Lung (tissue), 12 donors: Measurements from ENCODE around the gene PTP4A2. TPM values are rescaled to one million over a fixed set of nuclear protein-coding genes. Genes with fewer than 3 reads are reported as not detected.

Source experiments
- ATAC-seq: fragments of 200-7000 bp; cut with Tn5 transposase; one replicate; pipeline ENCODE4 v1.9.1; 2020; ENCODE audit warnings: moderate number of reproducible peaks; ENCODE audit not compliant: insufficient read depth, low FRiP score
- DNase-seq, 3 donors: peaks; one replicate each; pipeline ENCODE4 v3.0.0-alpha.2; 2013 to 2017
- H3K27ac ChIP-seq, 2 donors: one replicate each; pipeline ENCODE4 v1.5.1; 2013; ENCODE audit warnings: mild to moderate bottlenecking in 2 of 2, moderate library complexity in 2 of 2, control low read depth in 1 of 2, inconsistent platforms in 1 of 2, low read depth in 1 of 2, low read length in 1 of 2
- H3K27me3 ChIP-seq, 3 donors: one replicate each; pipeline ENCODE4 v1.5.1; 2013; ENCODE audit warnings: low read length in 2 of 3; ENCODE audit not compliant: control insufficient read depth in 3 of 3, insufficient read depth in 3 of 3
- H3K36me3 ChIP-seq, 4 donors: one replicate each; pipeline ENCODE4 v1.5.1; 2013; ENCODE audit warnings: low read length in 4 of 4, mild to moderate bottlenecking in 1 of 4, moderate library complexity in 1 of 4; ENCODE audit not compliant: control insufficient read depth in 4 of 4, insufficient read depth in 4 of 4
- H3K4me1 ChIP-seq, 5 donors: one replicate each; pipeline ENCODE4 v1.5.1; 2013; ENCODE audit warnings: low read length in 5 of 5, mild to moderate bottlenecking in 2 of 5, moderate library complexity in 1 of 5; ENCODE audit not compliant: control insufficient read depth in 5 of 5, insufficient read depth in 5 of 5
- H3K4me3 ChIP-seq: one replicate; pipeline ENCODE4 v1.5.1; 2013; ENCODE audit warnings: mild to moderate bottlenecking, control low read depth, moderate library complexity
- H3K9ac ChIP-seq, 2 donors: one replicate each; pipeline ENCODE4 v1.5.1; 2013; ENCODE audit warnings: low read length in 2 of 2, control low read depth in 1 of 2; ENCODE audit not compliant: insufficient read depth in 1 of 2
- H3K9me3 ChIP-seq, 4 donors: one replicate each; pipeline ENCODE4 v1.5.1; 2013; ENCODE audit warnings: low read length in 3 of 4, mild to moderate bottlenecking in 1 of 4, moderate library complexity in 1 of 4; ENCODE audit not compliant: control insufficient read depth in 4 of 4, insufficient read depth in 3 of 4
- WGBS, 2 donors: extraction: QIAGEN DNeasy Blood & Tissue Kit; methylation state at CpG; one replicate each; pipeline ENCODE4 v1.1.7; 2013; 5-methylcytosine and 5-hydroxymethylcytosine counted together
- polyA plus RNA-seq, 2 donors: library from polyadenylated mRNA; stranded (reverse); fragments of 200-250 nt; gene quantifications; one replicate each; pipeline ENCODE4 v1.2.1, GENCODE V29; 2013
- total RNA-seq, 2 donors: library from RNA; depleted of rRNA in 1 of 2; stranded (reverse); fragments of >200 nt in 1 of 2; gene quantifications; one replicate each; pipeline ENCODE4 v1.2.1, GENCODE V29; 2014 to 2021
- TF ChIP-seq, protein P1 (sequence below): IDR thresholded peaks from 2 replicates; pipeline ENCODE4 v1.5.1; 2012; ENCODE audit warnings: mild to moderate bottlenecking; ENCODE audit errors: control extremely low read depth, extremely low read depth
- donor health status: control.
- donor health status: control.
- donor health status: Bipolar disorder and iron deficiency.
- donor health status: healthy.
- donor health status: DM: yes; HTN: yes; CAD: no.

The PTP4A2 gene
- total and polyA plus RNA-seq, 4 donors: 90.4 to 274 (median 163) TPM

DNA sequence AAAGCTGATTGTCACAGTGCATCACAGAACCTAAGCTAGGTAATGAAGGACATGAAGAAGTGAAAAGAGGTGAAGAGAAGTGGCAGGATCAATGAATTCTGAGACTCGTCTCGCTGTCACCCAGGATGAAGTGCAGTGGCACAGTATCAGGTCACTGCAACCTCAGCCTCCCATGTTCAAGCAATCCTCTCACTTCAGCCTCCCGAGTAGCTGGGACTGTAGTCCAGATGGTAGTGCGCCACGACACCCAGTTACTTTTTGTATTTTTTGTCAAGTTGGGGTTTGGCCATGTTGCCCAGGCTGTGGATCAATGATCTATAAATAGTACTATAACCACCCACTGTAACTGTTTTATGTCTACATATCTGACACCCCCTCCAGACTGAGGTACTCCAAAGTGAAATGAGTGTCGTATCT is 33.1 kb downstream of the PTP4A2 start:
- Histone ChIP-seq H3K36me3 (peaks cover 12 to 24% (median 20%) of the 10 kb centered on the region in 4 donors), H3K4me3 (no peak overlapping the region), H3K9ac (no peak overlapping the region), H3K27me3 (no peaks in the 10 kb centered on the region), H3K9me3 (no peaks in the 10 kb centered on the region), H3K27ac (no peak overlapping the region), H3K4me1 (peaks cover 0 to 4% (median 0%) of the 10 kb centered on the region in 5 donors)
- ATAC-seq (no peak), DNase-seq (no peak)
- WGBS, 2 donors: 93 to 96% methylated on average over 6 of the region's 6 CpGs
- TF ChIP-seq, protein P1, sequence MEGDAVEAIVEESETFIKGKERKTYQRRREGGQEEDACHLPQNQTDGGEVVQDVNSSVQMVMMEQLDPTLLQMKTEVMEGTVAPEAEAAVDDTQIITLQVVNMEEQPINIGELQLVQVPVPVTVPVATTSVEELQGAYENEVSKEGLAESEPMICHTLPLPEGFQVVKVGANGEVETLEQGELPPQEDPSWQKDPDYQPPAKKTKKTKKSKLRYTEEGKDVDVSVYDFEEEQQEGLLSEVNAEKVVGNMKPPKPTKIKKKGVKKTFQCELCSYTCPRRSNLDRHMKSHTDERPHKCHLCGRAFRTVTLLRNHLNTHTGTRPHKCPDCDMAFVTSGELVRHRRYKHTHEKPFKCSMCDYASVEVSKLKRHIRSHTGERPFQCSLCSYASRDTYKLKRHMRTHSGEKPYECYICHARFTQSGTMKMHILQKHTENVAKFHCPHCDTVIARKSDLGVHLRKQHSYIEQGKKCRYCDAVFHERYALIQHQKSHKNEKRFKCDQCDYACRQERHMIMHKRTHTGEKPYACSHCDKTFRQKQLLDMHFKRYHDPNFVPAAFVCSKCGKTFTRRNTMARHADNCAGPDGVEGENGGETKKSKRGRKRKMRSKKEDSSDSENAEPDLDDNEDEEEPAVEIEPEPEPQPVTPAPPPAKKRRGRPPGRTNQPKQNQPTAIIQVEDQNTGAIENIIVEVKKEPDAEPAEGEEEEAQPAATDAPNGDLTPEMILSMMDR: no peak

DNA sequence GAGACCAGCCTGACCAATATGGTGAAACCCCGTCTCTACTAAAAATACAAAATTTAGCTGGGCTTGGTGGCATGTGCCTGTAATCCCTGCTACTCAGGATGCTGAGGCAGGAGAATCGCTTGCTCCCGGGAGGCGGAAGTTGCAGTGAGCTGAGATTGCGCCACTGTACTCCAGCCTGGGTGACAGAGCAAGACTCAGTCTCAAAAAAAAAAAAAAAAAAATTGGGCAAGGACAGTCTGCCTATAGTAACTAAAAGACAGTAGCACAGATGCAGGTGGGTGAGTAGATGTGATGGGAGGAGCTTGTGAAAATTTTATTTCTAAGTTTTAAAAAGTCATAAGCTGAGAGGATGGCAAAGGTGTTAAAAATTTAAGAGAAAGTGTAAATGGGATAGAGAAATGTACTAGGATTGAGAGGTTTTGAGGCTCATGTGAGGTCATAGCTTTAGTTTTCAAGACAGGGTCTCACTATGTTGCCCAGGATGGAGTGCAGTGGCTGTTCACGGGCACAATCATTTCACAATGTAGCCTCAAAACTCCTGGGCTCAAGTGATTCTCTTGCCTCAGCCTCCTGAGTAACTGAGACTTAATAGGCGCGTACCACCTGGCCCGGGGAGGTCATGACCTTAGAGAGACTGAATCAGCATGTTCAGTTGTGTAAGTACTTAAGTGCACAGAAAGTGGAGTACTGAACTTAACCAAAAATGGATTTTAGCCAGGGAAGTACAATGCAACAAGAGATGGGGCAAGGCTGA is 33.7 kb downstream of the PTP4A2 start:
- H3K27ac ChIP-seq: no peak overlapping the region
- 39 to 56% methylated on average over 9 of the region's 9 CpGs for WGBS, 2 donors
- H3K9ac ChIP-seq: no peak overlapping the region

DNA sequence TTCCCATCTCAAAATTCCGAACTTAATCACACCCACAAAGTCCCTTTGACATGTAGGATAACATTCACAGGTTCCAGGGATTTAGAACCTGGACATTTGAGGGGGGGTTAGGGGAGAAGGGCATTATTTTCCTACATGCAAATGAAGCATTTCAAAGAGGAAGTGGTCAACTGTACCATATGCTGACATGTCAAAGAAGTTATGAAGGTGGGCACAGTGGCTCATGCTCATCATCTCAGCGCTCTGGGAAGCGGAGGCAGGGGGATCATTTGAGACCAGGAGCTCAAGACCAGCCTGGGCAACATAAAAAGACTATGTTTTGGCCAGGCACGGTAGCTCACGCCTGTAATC is 35.7 kb downstream of the PTP4A2 start:
- ATAC-seq (no peak), DNase-seq (no peak)
- Histone ChIP-seq H3K4me1 (no peaks in the 10 kb centered on the region), H3K9ac (no peak overlapping the region), H3K27me3 (no peaks in the 10 kb centered on the region), H3K36me3 (peaks cover 8 to 17% (median 15%) of the 10 kb centered on the region in 4 donors), H3K27ac (no peak overlapping the region), H3K9me3 (no peaks in the 10 kb centered on the region), H3K4me3 (no peak overlapping the region)
- 96 to 98% methylated on average over 5 of the region's 5 CpGs for WGBS, 2 donors
- TF ChIP-seq, protein P1: no peak

More for the DNA sequence above, 33.7 kb downstream of the PTP4A2 start:
- Histone ChIP-seq H3K4me3 (no peak overlapping the region), H3K4me1 (no peaks in the 10 kb centered on the region), H3K36me3 (peaks cover 11 to 21% (median 20%) of the 10 kb centered on the region in 4 donors), H3K27me3 (no peaks in the 10 kb centered on the region), H3K9me3 (no peaks in the 10 kb centered on the region)
- ATAC-seq (no peak), DNase-seq (no peak)
- TF ChIP-seq, protein P1: no peak
